WTC11 (cell line): Measurements from ENCODE around the gene ZSWIM9.

Experiments used
- ATF1 ChIP-seq: sonication (generic); formaldehyde crosslinking; IDR thresholded peaks from 2 replicates; pipeline ENCODE4 v1.8.1; 2023; ENCODE audit warnings: mild to moderate bottlenecking, moderate library complexity, missing genetic modification reagents
- CTCF ChIP-seq: fragments of 200-600 bp; IDR thresholded peaks from 2 replicates; pipeline ENCODE4 v1.8.0; 2022; ENCODE audit warnings: antibody characterized with exemption
- E2F4 ChIP-seq: sonication (generic); formaldehyde crosslinking; IDR thresholded peaks from 2 replicates; pipeline ENCODE4 v1.8.1; 2022; ENCODE audit warnings: low read depth, mild to moderate bottlenecking, moderate library complexity, missing genetic modification reagents, borderline replicate concordance
- ERG ChIP-seq: fragments of 250-450 bp; sonication (Bioruptor Pico); IDR thresholded peaks from 2 replicates; pipeline ENCODE4 v1.8.0; 2021; ENCODE audit warnings: mild to moderate bottlenecking
- USF2 ChIP-seq: sonication (generic); formaldehyde crosslinking; IDR thresholded peaks from 2 replicates; pipeline ENCODE4 v1.8.1; 2023; ENCODE audit warnings: mild to moderate bottlenecking, missing genetic modification reagents, moderate library complexity

- TF ChIP-seq E2F4 (CRISPR knock-in tag): no peak
- TF ChIP-seq ATF1 (CRISPR knock-in tag): no peak
- no peak for TF ChIP-seq CTCF
- no peak for TF ChIP-seq USF2 (CRISPR knock-in tag)
- TF ChIP-seq ERG (CRISPR knock-in tag): no peak
Measured at GRCh38 chr19:48123907-48124651, 46.4 kb upstream of the ZSWIM9 start.
